NB4 (cell line): ENCODE measurements around the gene CMYA5.

Experiments used
- CTCF ChIP-seq: IDR thresholded peaks from one replicate; pipeline ENCODE4 v1.5.1; 2012; ENCODE audit warnings: low read depth, low read length
- MAX ChIP-seq: IDR thresholded peaks from 2 replicates; pipeline ENCODE4 v1.6.1; 2011; ENCODE audit warnings: low read depth, low read length
- POLR2A ChIP-seq: IDR thresholded peaks from 2 replicates; pipeline ENCODE4 v1.6.1; 2011; ENCODE audit warnings: mild to moderate bottlenecking; ENCODE audit not compliant: insufficient read length; ENCODE audit errors: extremely low read depth

GRCh38 chr5:79849061-79849460, 159.4 kb downstream of the CMYA5 start:
- TF ChIP-seq CTCF (no peak), MAX (no peak), POLR2A (no peak)
